Body of pancreas (tissue), 4 donors: ENCODE measurements around the gene DBP.

Source experiments
- CTCF ChIP-seq, 7 experiments: fragments of 450-650 bp in 4 of 7; fragments of 200-600 bp in 3 of 7; sonication (generic) in 3 of 7; IDR thresholded peaks; one replicate each; pipeline ENCODE4 v1.5.1; 2016 to 2019; ENCODE audit warnings: antibody characterized with exemption in 7 of 7
- POLR2A ChIP-seq, 3 donors: fragments of 450-650 bp; IDR thresholded peaks; one replicate each; pipeline ENCODE4 v1.6.1; 2016; ENCODE audit warnings: antibody characterized with exemption in 3 of 3, mild to moderate bottlenecking in 2 of 3

DNA sequence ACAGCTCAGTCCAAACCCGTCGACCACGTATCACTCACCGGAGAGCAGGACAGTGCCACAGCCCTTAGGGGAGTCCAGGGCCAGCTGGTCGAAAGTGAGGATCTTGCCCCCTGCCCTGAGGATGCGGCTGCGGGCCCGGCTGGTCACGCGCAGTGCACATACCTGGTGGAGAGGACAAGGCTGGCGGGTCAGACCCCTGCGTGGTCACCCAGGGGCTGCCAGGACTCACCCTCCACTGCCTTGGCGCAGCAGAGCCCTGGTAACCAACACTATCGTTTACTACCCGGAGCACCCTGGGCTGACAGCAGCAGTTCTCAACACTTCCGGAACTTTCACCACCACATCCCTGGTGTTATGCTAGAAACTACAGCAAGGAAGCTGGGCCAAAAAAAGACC, 21.1 kb downstream of the DBP start:
- TF ChIP-seq CTCF (IDR thresholded peaks at IDR 0.05) (no peak), POLR2A (IDR thresholded peaks at IDR 0.05) (no peak)
